ENCODE results near the gene ANKRD44.

GRCh38 chr2:197294260-197294659 lies 16.3 kb downstream of the ANKRD44 start:
- TF ChIP-seq EZH2 (IDR thresholded peaks at IDR 0.05; ENCODE audit: insufficient read depth, poor library complexity, severe bottlenecking) (no peak), EZH2phosphoT487 (IDR thresholded peaks at IDR 0.05; ENCODE audit: insufficient read depth, low read depth) (no peak)
